Nephron progenitor cell (in vitro differentiated cells): ENCODE results near the gene COLEC12.
"Not testable (repeated sequence)": the region's sequence is repeated elsewhere in the genome, so short reads cannot be mapped to it uniquely, and the experiment has no call there.

Experiments
- DNase-seq: peaks from one replicate; pipeline ENCODE4 v3.0.0; 2021
- H3K27ac Mint-ChIP-seq: 2 replicates; pipeline ENCODE4 v1.8.0; 2021; ENCODE audit warnings: mild to moderate bottlenecking, moderate library complexity, mixed read lengths
- H3K27me3 Mint-ChIP-seq: 2 replicates; pipeline ENCODE4 v1.8.0; 2021; ENCODE audit warnings: mild to moderate bottlenecking, low read depth, mixed read lengths; ENCODE audit not compliant: poor library complexity
- H3K36me3 Mint-ChIP-seq: 2 replicates; pipeline ENCODE4 v1.8.0; 2021; ENCODE audit warnings: low read depth, mixed read lengths
- H3K4me1 Mint-ChIP-seq: 2 replicates; pipeline ENCODE4 v1.8.0; 2021; ENCODE audit warnings: mixed read lengths
- H3K4me3 Mint-ChIP-seq: 2 replicates; pipeline ENCODE4 v1.8.0; 2021; ENCODE audit warnings: mild to moderate bottlenecking, moderate library complexity, mixed read lengths
- H3K9me3 Mint-ChIP-seq: 2 replicates; pipeline ENCODE4 v1.8.0; 2021; ENCODE audit warnings: mild to moderate bottlenecking, moderate library complexity, mixed read lengths
- CTCF ChIP-seq: fragments of 200-600 bp; sonication (generic); IDR thresholded peaks from 2 replicates; pipeline ENCODE4 v1.5.0; 2021; ENCODE audit warnings: antibody characterized with exemption

The COLEC12 gene

GRCh38 chr18:407626-408224, 92.8 kb downstream of the COLEC12 start:
- Mint-ChIP-seq H3K27me3 (peaks cover 4% of the 10 kb centered on the region), H3K36me3 (peaks cover 78% of the 10 kb centered on the region), H3K4me1 (peaks cover 12% of the 10 kb centered on the region), H3K27ac (no peak overlapping the region), H3K9me3 (peaks cover 57% of the 10 kb centered on the region), H3K4me3 (no peak overlapping the region)
- no peak for DNase-seq
- no peak for TF ChIP-seq CTCF

GRCh38 chr18:407191-407590, 93.3 kb downstream of the COLEC12 start:
- no peak for DNase-seq
- Mint-ChIP-seq H3K9me3 (peaks cover 57% of the 10 kb centered on the region), H3K4me1 (peaks cover 12% of the 10 kb centered on the region), H3K27me3 (peaks cover 4% of the 10 kb centered on the region), H3K36me3 (peaks cover 78% of the 10 kb centered on the region), H3K4me3 (no peak overlapping the region), H3K27ac (no peak overlapping the region)
- TF ChIP-seq CTCF: no peak

GRCh38 chr18:406677-407076, 93.8 kb downstream of the COLEC12 start:
- no peak for TF ChIP-seq CTCF
- DNase-seq: no peak
- Mint-ChIP-seq H3K4me3 (no peak overlapping the region), H3K27me3 (peaks cover 4% of the 10 kb centered on the region), H3K36me3 (peaks cover 78% of the 10 kb centered on the region), H3K27ac (no peak overlapping the region), H3K4me1 (peaks cover 9% of the 10 kb centered on the region), H3K9me3 (peaks cover 51% of the 10 kb centered on the region)

- not testable (repeated sequence) for H3K27ac Mint-ChIP-seq, DNase-seq, H3K27me3 Mint-ChIP-seq, H3K4me1 Mint-ChIP-seq, H3K4me3 Mint-ChIP-seq
- H3K9me3 Mint-ChIP-seq: peaks cover 46% of the 10 kb centered on the region
- peaks cover 84% of the 10 kb centered on the region for H3K36me3 Mint-ChIP-seq
Observed at GRCh38 chr18:405006-405405, 95.5 kb downstream of the COLEC12 start.

- Mint-ChIP-seq H3K36me3 (peaks cover 80% of the 10 kb centered on the region), H3K4me1 (peaks cover 14% of the 10 kb centered on the region), H3K27ac (no peak overlapping the region), H3K4me3 (no peak overlapping the region), H3K27me3 (peaks cover 7% of the 10 kb centered on the region), H3K9me3 (peaks cover 42% of the 10 kb centered on the region)
- TF ChIP-seq CTCF: no peak
- DNase-seq: no peak
Observed at GRCh38 chr18:404061-404636, 96.4 kb downstream of the COLEC12 start.

- no peak for TF ChIP-seq CTCF
- Mint-ChIP-seq H3K36me3 (peaks cover 75% of the 10 kb centered on the region), H3K4me1 (peaks cover 32% of the 10 kb centered on the region), H3K27ac (no peak overlapping the region), H3K27me3 (peaks cover 7% of the 10 kb centered on the region), H3K9me3 (peaks cover 38% of the 10 kb centered on the region), H3K4me3 (no peak overlapping the region)
- DNase-seq: no peak
Observed at GRCh38 chr18:402129-402528, 98.4 kb downstream of the COLEC12 start.
